ENCODE data around the gene KRTAP1-5. TPM values are rescaled to one million over a fixed set of nuclear protein-coding genes. Genes with fewer than 3 reads are reported as not detected.

The KRTAP1-5 gene
- total RNA-seq, 6 experiments from 2014 or later, result 61.6 to 114 (median 76.8) TPM

DNA sequence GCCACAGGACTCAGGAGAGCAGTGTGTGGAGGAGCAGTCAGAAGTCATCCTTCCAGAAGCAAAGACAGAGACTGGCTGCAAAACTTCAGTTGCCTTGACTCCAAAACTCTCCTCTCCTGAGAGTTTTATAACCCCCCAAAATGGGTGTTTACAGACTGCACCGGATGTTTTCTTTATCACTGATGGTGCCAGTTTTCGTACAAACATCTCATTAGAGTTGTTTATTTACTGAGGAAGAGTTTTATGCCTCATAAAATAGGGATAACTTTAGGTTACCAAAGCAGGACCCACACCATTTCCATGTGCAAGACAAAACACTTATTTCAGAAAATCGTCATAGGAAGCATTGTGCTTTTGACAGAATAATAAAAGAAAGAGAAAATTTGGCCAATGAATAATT lies 42.8 kb downstream of the KRTAP1-5 start, which contains the start of gene KRT40:
Gene KRT40 (minus strand): TSS at position 101 of the 400 bp plus-strand sequence. CDS start 53 bp downstream, at position 48.
- Mint-ChIP-seq H3K27ac (no peak within 1 kb of the TSS), H3K27me3 (ENCODE audit: insufficient read depth) (no peaks in the 10 kb centered on the region), H3K36me3 (ENCODE audit: low read depth) (no peaks in the 10 kb centered on the region), H3K4me3 (no peak within 1 kb of the TSS), H3K9me3 (no peaks in the 10 kb centered on the region), H3K4me1 (ENCODE audit: low read depth) (0 out of 2 replicates have a peak, but pooled peaks cover 9% of the 10 kb centered on the region)
- no peak for DNase-seq
- TF ChIP-seq, protein P1, sequence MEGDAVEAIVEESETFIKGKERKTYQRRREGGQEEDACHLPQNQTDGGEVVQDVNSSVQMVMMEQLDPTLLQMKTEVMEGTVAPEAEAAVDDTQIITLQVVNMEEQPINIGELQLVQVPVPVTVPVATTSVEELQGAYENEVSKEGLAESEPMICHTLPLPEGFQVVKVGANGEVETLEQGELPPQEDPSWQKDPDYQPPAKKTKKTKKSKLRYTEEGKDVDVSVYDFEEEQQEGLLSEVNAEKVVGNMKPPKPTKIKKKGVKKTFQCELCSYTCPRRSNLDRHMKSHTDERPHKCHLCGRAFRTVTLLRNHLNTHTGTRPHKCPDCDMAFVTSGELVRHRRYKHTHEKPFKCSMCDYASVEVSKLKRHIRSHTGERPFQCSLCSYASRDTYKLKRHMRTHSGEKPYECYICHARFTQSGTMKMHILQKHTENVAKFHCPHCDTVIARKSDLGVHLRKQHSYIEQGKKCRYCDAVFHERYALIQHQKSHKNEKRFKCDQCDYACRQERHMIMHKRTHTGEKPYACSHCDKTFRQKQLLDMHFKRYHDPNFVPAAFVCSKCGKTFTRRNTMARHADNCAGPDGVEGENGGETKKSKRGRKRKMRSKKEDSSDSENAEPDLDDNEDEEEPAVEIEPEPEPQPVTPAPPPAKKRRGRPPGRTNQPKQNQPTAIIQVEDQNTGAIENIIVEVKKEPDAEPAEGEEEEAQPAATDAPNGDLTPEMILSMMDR (IDR thresholded peaks at IDR 0.05), result no peak

GRCh38 chr17:40981115-40981514 lies 45.9 kb downstream of the KRTAP1-5 start:
- H3K36me3 Mint-ChIP-seq (ENCODE audit: low read depth), result no peaks in the 10 kb centered on the region
- no peaks in the 10 kb centered on the region for H3K27me3 Mint-ChIP-seq (ENCODE audit: insufficient read depth)
- no peaks in the 10 kb centered on the region for H3K9me3 Mint-ChIP-seq
- no peak overlapping the region for H3K27ac Mint-ChIP-seq
- DNase-seq, result no peak
- TF ChIP-seq, protein P1 (IDR thresholded peaks at IDR 0.05), result no peak
- no peaks in the 10 kb centered on the region for H3K4me1 Mint-ChIP-seq (ENCODE audit: low read depth)
- H3K4me3 Mint-ChIP-seq, result no peak overlapping the region

DNA sequence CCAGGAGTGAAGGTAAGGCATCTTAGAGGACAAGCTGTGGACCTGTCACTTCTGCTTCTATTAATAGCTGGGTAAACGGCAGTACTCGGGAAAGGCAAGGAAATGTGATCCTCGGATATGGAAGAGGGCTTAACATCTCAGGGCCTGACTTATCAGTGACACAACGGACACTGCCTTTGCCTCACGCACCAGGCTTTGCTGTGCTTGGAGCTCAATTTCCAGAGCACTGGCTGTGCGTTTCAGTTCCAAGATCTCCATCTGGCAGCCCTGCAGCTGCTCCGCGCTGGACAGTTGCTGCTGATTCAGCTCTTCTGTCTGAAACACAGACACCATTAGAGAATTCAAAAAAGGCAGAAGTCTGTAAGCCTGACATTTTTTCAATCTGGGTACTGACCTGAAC lies 46.4 kb downstream of the KRTAP1-5 start:
- no peak for DNase-seq
- Mint-ChIP-seq H3K4me3 (no peak overlapping the region), H3K27me3 (ENCODE audit: insufficient read depth) (no peaks in the 10 kb centered on the region), H3K27ac (no peak overlapping the region), H3K36me3 (ENCODE audit: low read depth) (no peaks in the 10 kb centered on the region), H3K9me3 (no peaks in the 10 kb centered on the region), H3K4me1 (ENCODE audit: low read depth) (no peaks in the 10 kb centered on the region)
- TF ChIP-seq, protein P1 (IDR thresholded peaks at IDR 0.05), result no peak

DNA sequence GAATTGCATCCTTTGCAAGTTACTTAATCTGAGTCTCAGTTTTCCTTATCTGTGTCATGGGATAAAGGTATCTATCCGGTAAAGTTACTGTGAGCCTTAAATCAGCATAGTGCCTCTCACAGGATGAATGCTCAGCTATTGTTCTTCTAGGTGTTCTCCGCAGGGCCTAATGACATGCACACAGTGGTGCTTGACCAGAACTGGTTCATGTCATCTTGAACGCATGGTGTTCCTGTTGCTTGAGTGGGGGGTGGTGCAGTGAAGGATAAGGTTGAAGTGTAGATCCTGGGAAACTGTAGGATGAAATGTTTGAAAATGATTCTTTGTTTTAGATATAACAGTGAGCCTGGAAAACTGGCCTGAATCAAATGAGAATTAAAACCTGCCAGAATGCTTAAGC lies 46.9 kb downstream of the KRTAP1-5 start:
- Mint-ChIP-seq H3K4me3 (no peak overlapping the region), H3K27me3 (ENCODE audit: insufficient read depth) (no peaks in the 10 kb centered on the region), H3K4me1 (ENCODE audit: low read depth) (no peaks in the 10 kb centered on the region), H3K27ac (no peak overlapping the region), H3K36me3 (ENCODE audit: low read depth) (no peaks in the 10 kb centered on the region), H3K9me3 (no peaks in the 10 kb centered on the region)
- TF ChIP-seq, protein P1 (IDR thresholded peaks at IDR 0.05), result no peak
- DNase-seq, result no peak

- Mint-ChIP-seq H3K4me1 (ENCODE audit: low read depth) (no peaks in the 10 kb centered on the region), H3K36me3 (ENCODE audit: low read depth) (no peaks in the 10 kb centered on the region), H3K27ac (no peak overlapping the region), H3K27me3 (ENCODE audit: insufficient read depth) (no peaks in the 10 kb centered on the region), H3K4me3 (no peak overlapping the region), H3K9me3 (no peaks in the 10 kb centered on the region)
- TF ChIP-seq, protein P1 (IDR thresholded peaks at IDR 0.05), result no peak
- no peak for DNase-seq
These were observed 48.3 kb downstream of the KRTAP1-5 start for GRCh38 chr17:40978575-40979151.

Other genes starting within 250 kb of the KRTAP1-5 start
- gene KRT27, start 244.7 kb downstream of the KRTAP1-5 start, total RNA-seq (2021; fragmentation: NEBNext Ultra II Directional; extraction: Animal tissue kit (Norgen Biotek cat#: 25700)), result not detected
- not detected for gene KRT28, start 227.2 kb downstream of the KRTAP1-5 start, total RNA-seq (2021; fragmentation: NEBNext Ultra II Directional; extraction: Animal tissue kit (Norgen Biotek cat#: 25700))
- gene KRT10, start 204.6 kb downstream of the KRTAP1-5 start, total RNA-seq (2021; fragmentation: NEBNext Ultra II Directional; extraction: Animal tissue kit (Norgen Biotek cat#: 25700)), result 10 to 100 TPM; 61.4 to 71.0 (median 65.3) TPM
- not detected for gene KRT12, start 160.0 kb downstream of the KRTAP1-5 start, total RNA-seq (2021; fragmentation: NEBNext Ultra II Directional; extraction: Animal tissue kit (Norgen Biotek cat#: 25700))
- gene KRT20, start 142.0 kb downstream of the KRTAP1-5 start, total RNA-seq (2021; fragmentation: NEBNext Ultra II Directional; extraction: Animal tissue kit (Norgen Biotek cat#: 25700)), result not detected
- under 1 TPM in 1 of 6 experiments, not detected in 5; 0.14 TPM for gene KRT23, start 89.6 kb downstream of the KRTAP1-5 start, total RNA-seq (2021; fragmentation: NEBNext Ultra II Directional; extraction: Animal tissue kit (Norgen Biotek cat#: 25700))
- not detected for gene KRT39, start 60.3 kb downstream of the KRTAP1-5 start, total RNA-seq (2021; fragmentation: NEBNext Ultra II Directional; extraction: Animal tissue kit (Norgen Biotek cat#: 25700))
- not detected for gene KRT40, start 42.9 kb downstream of the KRTAP1-5 start, total RNA-seq (2021; fragmentation: NEBNext Ultra II Directional; extraction: Animal tissue kit (Norgen Biotek cat#: 25700))
- gene KRTAP3-3, start 33.0 kb downstream of the KRTAP1-5 start, total RNA-seq (2021; fragmentation: NEBNext Ultra II Directional; extraction: Animal tissue kit (Norgen Biotek cat#: 25700)), result not detected
- gene KRTAP3-2, start 27.3 kb downstream of the KRTAP1-5 start, total RNA-seq (2021; fragmentation: NEBNext Ultra II Directional; extraction: Animal tissue kit (Norgen Biotek cat#: 25700)), result not detected
- 10 to 100 TPM in 1 of 6 experiments, 1 to 10 TPM in 5; 2.5 to 10.2 (median 3.3) TPM for gene KRTAP3-1, start 18.1 kb downstream of the KRTAP1-5 start, total RNA-seq (2021; fragmentation: NEBNext Ultra II Directional; extraction: Animal tissue kit (Norgen Biotek cat#: 25700))
- not detected for gene KRTAP1-4, start 3.0 kb upstream of the KRTAP1-5 start, total RNA-seq (2021; fragmentation: NEBNext Ultra II Directional; extraction: Animal tissue kit (Norgen Biotek cat#: 25700))
- not detected for gene KRTAP1-3, start 7.7 kb upstream of the KRTAP1-5 start, total RNA-seq (2021; fragmentation: NEBNext Ultra II Directional; extraction: Animal tissue kit (Norgen Biotek cat#: 25700))
- 1 to 10 TPM in 1 of 6 experiments, under 1 TPM in 5; 0.21 to 1.1 (median 0.50) TPM for gene KRTAP1-1, start 14.2 kb upstream of the KRTAP1-5 start, total RNA-seq (2021; fragmentation: NEBNext Ultra II Directional; extraction: Animal tissue kit (Norgen Biotek cat#: 25700))
- gene KRTAP2-1, start 20.1 kb upstream of the KRTAP1-5 start, total RNA-seq (2021; fragmentation: NEBNext Ultra II Directional; extraction: Animal tissue kit (Norgen Biotek cat#: 25700)), result under 1 TPM in 1 of 6 experiments, not detected in 5; 0.38 TPM
- under 1 TPM in 4 of 6 experiments, not detected in 2; 0.46 to 0.96 (median 0.53) TPM for gene KRTAP2-2, start 28.0 kb upstream of the KRTAP1-5 start, total RNA-seq (2021; fragmentation: NEBNext Ultra II Directional; extraction: Animal tissue kit (Norgen Biotek cat#: 25700))
- 100 to 1,000 TPM in 1 of 6 experiments, 10 to 100 TPM in 5; 30.3 to 105 (median 44.4) TPM for gene KRTAP2-3, start 32.9 kb upstream of the KRTAP1-5 start, total RNA-seq (2021; fragmentation: NEBNext Ultra II Directional; extraction: Animal tissue kit (Norgen Biotek cat#: 25700))
- not detected for gene KRTAP2-4, start 38.7 kb upstream of the KRTAP1-5 start, total RNA-seq (2021; fragmentation: NEBNext Ultra II Directional; extraction: Animal tissue kit (Norgen Biotek cat#: 25700))
- not detected for gene KRTAP4-7, start 56.9 kb upstream of the KRTAP1-5 start, total RNA-seq (2021; fragmentation: NEBNext Ultra II Directional; extraction: Animal tissue kit (Norgen Biotek cat#: 25700))
- gene KRTAP4-8, start 70.9 kb upstream of the KRTAP1-5 start, total RNA-seq (2021; fragmentation: NEBNext Ultra II Directional; extraction: Animal tissue kit (Norgen Biotek cat#: 25700)), result not detected
- gene KRTAP4-16, start 75.0 kb upstream of the KRTAP1-5 start, total RNA-seq (2021; fragmentation: NEBNext Ultra II Directional; extraction: Animal tissue kit (Norgen Biotek cat#: 25700)), result not detected
- gene KRTAP4-9, start 78.2 kb upstream of the KRTAP1-5 start, total RNA-seq (2021; fragmentation: NEBNext Ultra II Directional; extraction: Animal tissue kit (Norgen Biotek cat#: 25700)), result under 1 TPM in 2 of 6 experiments, not detected in 4; 0.85 to 0.90 TPM
- gene KRTAP4-11, start 91.2 kb upstream of the KRTAP1-5 start, total RNA-seq (2021; fragmentation: NEBNext Ultra II Directional; extraction: Animal tissue kit (Norgen Biotek cat#: 25700)), result not detected
- 1 to 10 TPM; 6.1 to 8.4 (median 6.7) TPM for gene KRTAP4-12, start 97.0 kb upstream of the KRTAP1-5 start, total RNA-seq (2021; fragmentation: NEBNext Ultra II Directional; extraction: Animal tissue kit (Norgen Biotek cat#: 25700))
- not detected for gene KRTAP4-6, start 113.3 kb upstream of the KRTAP1-5 start, total RNA-seq (2021; fragmentation: NEBNext Ultra II Directional; extraction: Animal tissue kit (Norgen Biotek cat#: 25700))
- gene KRTAP4-5, start 122.6 kb upstream of the KRTAP1-5 start, total RNA-seq (2021; fragmentation: NEBNext Ultra II Directional; extraction: Animal tissue kit (Norgen Biotek cat#: 25700)), result not detected
- not detected for gene KRTAP4-4, start 133.5 kb upstream of the KRTAP1-5 start, total RNA-seq (2021; fragmentation: NEBNext Ultra II Directional; extraction: Animal tissue kit (Norgen Biotek cat#: 25700))
- gene KRTAP4-3, start 141.0 kb upstream of the KRTAP1-5 start, total RNA-seq (2021; fragmentation: NEBNext Ultra II Directional; extraction: Animal tissue kit (Norgen Biotek cat#: 25700)), result not detected
- gene KRTAP4-2, start 151.0 kb upstream of the KRTAP1-5 start, total RNA-seq (2021; fragmentation: NEBNext Ultra II Directional; extraction: Animal tissue kit (Norgen Biotek cat#: 25700)), result not detected
- gene KRTAP4-1, start 157.7 kb upstream of the KRTAP1-5 start, total RNA-seq (2021; fragmentation: NEBNext Ultra II Directional; extraction: Animal tissue kit (Norgen Biotek cat#: 25700)), result not detected
- gene KRTAP9-1, start 162.7 kb upstream of the KRTAP1-5 start, total RNA-seq (2021; fragmentation: NEBNext Ultra II Directional; extraction: Animal tissue kit (Norgen Biotek cat#: 25700)), result not detected
- not detected for gene KRTAP9-2, start 199.4 kb upstream of the KRTAP1-5 start, total RNA-seq (2021; fragmentation: NEBNext Ultra II Directional; extraction: Animal tissue kit (Norgen Biotek cat#: 25700))
- not detected for gene KRTAP9-3, start 205.2 kb upstream of the KRTAP1-5 start, total RNA-seq (2021; fragmentation: NEBNext Ultra II Directional; extraction: Animal tissue kit (Norgen Biotek cat#: 25700))
- gene KRTAP9-8, start 210.8 kb upstream of the KRTAP1-5 start, total RNA-seq (2021; fragmentation: NEBNext Ultra II Directional; extraction: Animal tissue kit (Norgen Biotek cat#: 25700)), result not detected
- not detected for gene KRTAP9-4, start 222.5 kb upstream of the KRTAP1-5 start, total RNA-seq (2021; fragmentation: NEBNext Ultra II Directional; extraction: Animal tissue kit (Norgen Biotek cat#: 25700))
- not detected for gene KRTAP9-9, start 228.2 kb upstream of the KRTAP1-5 start, total RNA-seq (2021; fragmentation: NEBNext Ultra II Directional; extraction: Animal tissue kit (Norgen Biotek cat#: 25700))
- not detected for gene KRTAP9-6, start 238.2 kb upstream of the KRTAP1-5 start, total RNA-seq (2021; fragmentation: NEBNext Ultra II Directional; extraction: Animal tissue kit (Norgen Biotek cat#: 25700))
- gene KRTAP9-7, start 248.5 kb upstream of the KRTAP1-5 start, total RNA-seq (2021; fragmentation: NEBNext Ultra II Directional; extraction: Animal tissue kit (Norgen Biotek cat#: 25700)), result not detected